AG10803 (cell line): ENCODE results near the gene SLC30A7.

Source experiments
- DNase-seq: peaks from one replicate; pipeline ENCODE4 v3.0.0; 2010; ENCODE audit warnings: low read depth
- H3K4me3 ChIP-seq: 2 replicates; pipeline ENCODE4 v1.5.1; 2011; ENCODE audit warnings: mild to moderate bottlenecking, low read length, control low read depth
- CTCF ChIP-seq: conservative IDR thresholded peaks from 2 replicates; pipeline ENCODE4 v1.5.1; 2011; ENCODE audit warnings: mild to moderate bottlenecking, low read length, control low read depth, inconsistent platforms

SLC30A7 gene

GRCh38 chr1:101013776-101014175 lies 117.9 kb downstream of the SLC30A7 start:
- H3K4me3 ChIP-seq: no peak overlapping the region
- TF ChIP-seq CTCF: no peak
- no peak for DNase-seq

GRCh38 chr1:101017448-101017847 lies 121.6 kb downstream of the SLC30A7 start:
- no peak overlapping the region for H3K4me3 ChIP-seq
- no peak for TF ChIP-seq CTCF
- DNase-seq: no peak

GRCh38 chr1:101022294-101022693 lies 126.4 kb downstream of the SLC30A7 start:
- DNase-seq: peak; percentile 66
- no peak for TF ChIP-seq CTCF
- no peak overlapping the region for H3K4me3 ChIP-seq

- no peak for TF ChIP-seq CTCF
- DNase-seq: peak; percentile 20
- peak overlapping the region; percentile 84 for H3K4me3 ChIP-seq
Observed at GRCh38 chr1:101025283-101025656, 129.4 kb downstream of the SLC30A7 start.

- no peak for TF ChIP-seq CTCF
- H3K4me3 ChIP-seq: peak within 1 kb of the TSS; percentile 84
- DNase-seq: peak; percentile 93
Observed at GRCh38 chr1:101025657-101026429, 130.0 kb downstream of the SLC30A7 start, which contains the start of gene DPH5. TSS of gene DPH5 (minus strand) at chr1:101025784. CDS start at chr1:101025443, 341 bp downstream.

- DNase-seq: no peak
Observed at GRCh38 chr1:101026430-101026788, 130.5 kb downstream of the SLC30A7 start.

More at GRCh38 chr1:101026430-101026788, 130.5 kb downstream of the SLC30A7 start:
- TF ChIP-seq CTCF: no peak
- H3K4me3 ChIP-seq: peak overlapping the region; percentile 84
